H1 (cell line): ENCODE data around the gene HDGFL3.

Source experiments
- CREB1 ChIP-seq: IDR thresholded peaks from 2 replicates; pipeline ENCODE4 v1.6.1; 2012; ENCODE audit warnings: inconsistent platforms
- EGR1 ChIP-seq: IDR thresholded peaks from 2 replicates; pipeline ENCODE4 v1.6.1; 2011; ENCODE audit warnings: low read depth, low read length, borderline replicate concordance
- SUZ12 ChIP-seq: fragments of 200-600 bp; sonication (generic); IDR thresholded peaks from 2 replicates; pipeline ENCODE4 v1.6.1; 2012; ENCODE audit warnings: mild to moderate bottlenecking, inconsistent platforms, low read length, moderate library complexity, mixed read lengths
- TF ChIP-seq, protein P1 (sequence below): fragments of 300-600 bp; sonication (generic); IDR thresholded peaks from 2 replicates; pipeline ENCODE4 v1.7.1; 2012; ENCODE audit warnings: low read length, moderate library complexity, mild to moderate bottlenecking, inconsistent platforms; ENCODE audit not compliant: insufficient replicate concordance

DNA sequence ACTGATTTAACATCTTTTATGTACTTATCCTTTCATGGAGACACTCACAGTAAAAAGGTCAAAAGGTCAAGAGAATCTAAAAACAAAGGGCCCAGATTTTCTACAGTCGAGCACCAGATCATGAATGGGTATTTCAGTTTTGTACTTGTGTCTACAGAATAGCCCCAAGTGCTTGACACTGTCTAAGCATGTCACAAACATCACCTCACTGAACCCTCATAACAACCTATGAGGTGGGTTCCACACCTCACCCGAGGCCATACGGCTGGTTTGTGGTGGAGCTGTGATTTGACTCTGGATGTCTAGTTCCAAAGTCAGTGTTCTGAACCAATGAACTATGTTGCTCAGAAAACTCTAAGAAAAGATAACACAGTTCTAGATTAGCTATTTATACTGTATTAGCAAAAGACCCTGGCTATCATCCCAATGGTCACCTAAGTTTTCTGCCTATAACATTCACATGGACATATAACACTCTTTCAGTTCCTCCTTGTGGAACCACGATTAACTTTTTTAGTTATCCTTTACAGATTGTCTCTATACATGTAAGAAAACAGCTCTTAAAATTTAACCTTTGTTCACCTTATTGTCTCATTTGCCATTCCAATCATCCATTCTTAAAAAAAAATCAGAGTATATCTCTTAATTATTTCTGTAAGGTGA, 74.6 kb downstream of the HDGFL3 start:
- TF ChIP-seq, protein P1, sequence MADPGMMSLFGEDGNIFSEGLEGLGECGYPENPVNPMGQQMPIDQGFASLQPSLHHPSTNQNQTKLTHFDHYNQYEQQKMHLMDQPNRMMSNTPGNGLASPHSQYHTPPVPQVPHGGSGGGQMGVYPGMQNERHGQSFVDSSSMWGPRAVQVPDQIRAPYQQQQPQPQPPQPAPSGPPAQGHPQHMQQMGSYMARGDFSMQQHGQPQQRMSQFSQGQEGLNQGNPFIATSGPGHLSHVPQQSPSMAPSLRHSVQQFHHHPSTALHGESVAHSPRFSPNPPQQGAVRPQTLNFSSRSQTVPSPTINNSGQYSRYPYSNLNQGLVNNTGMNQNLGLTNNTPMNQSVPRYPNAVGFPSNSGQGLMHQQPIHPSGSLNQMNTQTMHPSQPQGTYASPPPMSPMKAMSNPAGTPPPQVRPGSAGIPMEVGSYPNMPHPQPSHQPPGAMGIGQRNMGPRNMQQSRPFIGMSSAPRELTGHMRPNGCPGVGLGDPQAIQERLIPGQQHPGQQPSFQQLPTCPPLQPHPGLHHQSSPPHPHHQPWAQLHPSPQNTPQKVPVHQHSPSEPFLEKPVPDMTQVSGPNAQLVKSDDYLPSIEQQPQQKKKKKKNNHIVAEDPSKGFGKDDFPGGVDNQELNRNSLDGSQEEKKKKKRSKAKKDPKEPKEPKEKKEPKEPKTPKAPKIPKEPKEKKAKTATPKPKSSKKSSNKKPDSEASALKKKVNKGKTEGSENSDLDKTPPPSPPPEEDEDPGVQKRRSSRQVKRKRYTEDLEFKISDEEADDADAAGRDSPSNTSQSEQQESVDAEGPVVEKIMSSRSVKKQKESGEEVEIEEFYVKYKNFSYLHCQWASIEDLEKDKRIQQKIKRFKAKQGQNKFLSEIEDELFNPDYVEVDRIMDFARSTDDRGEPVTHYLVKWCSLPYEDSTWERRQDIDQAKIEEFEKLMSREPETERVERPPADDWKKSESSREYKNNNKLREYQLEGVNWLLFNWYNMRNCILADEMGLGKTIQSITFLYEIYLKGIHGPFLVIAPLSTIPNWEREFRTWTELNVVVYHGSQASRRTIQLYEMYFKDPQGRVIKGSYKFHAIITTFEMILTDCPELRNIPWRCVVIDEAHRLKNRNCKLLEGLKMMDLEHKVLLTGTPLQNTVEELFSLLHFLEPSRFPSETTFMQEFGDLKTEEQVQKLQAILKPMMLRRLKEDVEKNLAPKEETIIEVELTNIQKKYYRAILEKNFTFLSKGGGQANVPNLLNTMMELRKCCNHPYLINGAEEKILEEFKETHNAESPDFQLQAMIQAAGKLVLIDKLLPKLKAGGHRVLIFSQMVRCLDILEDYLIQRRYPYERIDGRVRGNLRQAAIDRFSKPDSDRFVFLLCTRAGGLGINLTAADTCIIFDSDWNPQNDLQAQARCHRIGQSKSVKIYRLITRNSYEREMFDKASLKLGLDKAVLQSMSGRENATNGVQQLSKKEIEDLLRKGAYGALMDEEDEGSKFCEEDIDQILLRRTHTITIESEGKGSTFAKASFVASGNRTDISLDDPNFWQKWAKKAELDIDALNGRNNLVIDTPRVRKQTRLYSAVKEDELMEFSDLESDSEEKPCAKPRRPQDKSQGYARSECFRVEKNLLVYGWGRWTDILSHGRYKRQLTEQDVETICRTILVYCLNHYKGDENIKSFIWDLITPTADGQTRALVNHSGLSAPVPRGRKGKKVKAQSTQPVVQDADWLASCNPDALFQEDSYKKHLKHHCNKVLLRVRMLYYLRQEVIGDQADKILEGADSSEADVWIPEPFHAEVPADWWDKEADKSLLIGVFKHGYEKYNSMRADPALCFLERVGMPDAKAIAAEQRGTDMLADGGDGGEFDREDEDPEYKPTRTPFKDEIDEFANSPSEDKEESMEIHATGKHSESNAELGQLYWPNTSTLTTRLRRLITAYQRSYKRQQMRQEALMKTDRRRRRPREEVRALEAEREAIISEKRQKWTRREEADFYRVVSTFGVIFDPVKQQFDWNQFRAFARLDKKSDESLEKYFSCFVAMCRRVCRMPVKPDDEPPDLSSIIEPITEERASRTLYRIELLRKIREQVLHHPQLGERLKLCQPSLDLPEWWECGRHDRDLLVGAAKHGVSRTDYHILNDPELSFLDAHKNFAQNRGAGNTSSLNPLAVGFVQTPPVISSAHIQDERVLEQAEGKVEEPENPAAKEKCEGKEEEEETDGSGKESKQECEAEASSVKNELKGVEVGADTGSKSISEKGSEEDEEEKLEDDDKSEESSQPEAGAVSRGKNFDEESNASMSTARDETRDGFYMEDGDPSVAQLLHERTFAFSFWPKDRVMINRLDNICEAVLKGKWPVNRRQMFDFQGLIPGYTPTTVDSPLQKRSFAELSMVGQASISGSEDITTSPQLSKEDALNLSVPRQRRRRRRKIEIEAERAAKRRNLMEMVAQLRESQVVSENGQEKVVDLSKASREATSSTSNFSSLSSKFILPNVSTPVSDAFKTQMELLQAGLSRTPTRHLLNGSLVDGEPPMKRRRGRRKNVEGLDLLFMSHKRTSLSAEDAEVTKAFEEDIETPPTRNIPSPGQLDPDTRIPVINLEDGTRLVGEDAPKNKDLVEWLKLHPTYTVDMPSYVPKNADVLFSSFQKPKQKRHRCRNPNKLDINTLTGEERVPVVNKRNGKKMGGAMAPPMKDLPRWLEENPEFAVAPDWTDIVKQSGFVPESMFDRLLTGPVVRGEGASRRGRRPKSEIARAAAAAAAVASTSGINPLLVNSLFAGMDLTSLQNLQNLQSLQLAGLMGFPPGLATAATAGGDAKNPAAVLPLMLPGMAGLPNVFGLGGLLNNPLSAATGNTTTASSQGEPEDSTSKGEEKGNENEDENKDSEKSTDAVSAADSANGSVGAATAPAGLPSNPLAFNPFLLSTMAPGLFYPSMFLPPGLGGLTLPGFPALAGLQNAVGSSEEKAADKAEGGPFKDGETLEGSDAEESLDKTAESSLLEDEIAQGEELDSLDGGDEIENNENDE = no peak
- TF ChIP-seq EGR1 (no peak), CREB1 (no peak), SUZ12 (no peak)
